Panc1 (cell line): ENCODE results near the gene SRPRA. TPM values are rescaled to one million over a fixed set of nuclear protein-coding genes. Genes with fewer than 3 reads are reported as not detected.

ENCODE experiments used
- ATAC-seq: fragments of 200-7000 bp; cut with Tn5 transposase; 2 replicates; pipeline ENCODE4 v1.9.1; 2020; ENCODE audit warnings: mild to moderate bottlenecking, moderate library complexity
- Bru-seq: library from RNA; stranded (reverse); fragments of 400-500 nt; gene quantifications from one replicate; lab custom pipeline; 2021; lab: Mats Ljungman, UMichigan
- BruChase-seq, 2 experiments: library from RNA; stranded (reverse); fragments of 400-500 nt; gene quantifications; one replicate each; lab custom pipeline; 2021; lab: Mats Ljungman, UMichigan
- BruUV-seq: library from RNA; stranded (reverse); fragments of 400-500 nt; replicated peaks from 2 replicates; lab custom pipeline; 2021; lab: Mats Ljungman, UMichigan
- CTCF ChIA-PET: fragments of 300-600 bp; sonication (Branson Sonifier 250); formaldehyde crosslinking; loops from one replicate; lab custom pipeline; 2022; ENCODE audit warnings: antibody characterized with exemption; lab: Charles Lee
- POLR2A ChIA-PET: fragments of 300-600 bp; sonication (Branson Sonifier 250); formaldehyde crosslinking; loops from one replicate; lab custom pipeline; 2022; ENCODE audit warnings: antibody characterized with exemption; lab: Charles Lee
- DNase-seq: peaks from one replicate; pipeline ENCODE4 v3.0.0-alpha.2; 2010; ENCODE audit warnings: low read depth, low spot score
- H3K27ac ChIP-seq: 2 replicates; pipeline ENCODE4 v1.5.1; 2011; ENCODE audit warnings: mild to moderate bottlenecking, low read length, inconsistent platforms
- H3K27me3 ChIP-seq: fragments of 200-500 bp; sonication (Bioruptor generic); 2 replicates; pipeline ENCODE4 v1.6.0; 2014; ENCODE audit warnings: low read length, inconsistent platforms; ENCODE audit not compliant: control insufficient read depth, insufficient read depth
- H3K36me3 ChIP-seq: fragments of 200-500 bp; sonication (Bioruptor generic); 2 replicates; pipeline ENCODE4 v1.5.1; 2014; ENCODE audit warnings: inconsistent platforms, mild to moderate bottlenecking, low read length, moderate library complexity; ENCODE audit not compliant: control insufficient read depth, insufficient read depth
- H3K4me1 ChIP-seq: 2 replicates; pipeline ENCODE4 v1.5.1; 2011; ENCODE audit warnings: inconsistent platforms, mild to moderate bottlenecking, low read length, moderate library complexity; ENCODE audit not compliant: control insufficient read depth, insufficient read depth
- H3K4me3 ChIP-seq, 2 experiments: 2 replicates each; pipeline ENCODE4 v1.5.1; 2011 to 2012; ENCODE audit warnings: low read depth in 2 of 2, low read length in 2 of 2, mild to moderate bottlenecking in 2 of 2, inconsistent platforms in 1 of 2, moderate library complexity in 1 of 2
- H3K9me3 ChIP-seq: fragments of 200-500 bp; sonication (Bioruptor generic); 2 replicates; pipeline ENCODE4 v1.5.1; 2014; ENCODE audit warnings: low read depth, mild to moderate bottlenecking, inconsistent platforms, low read length, moderate library complexity; ENCODE audit not compliant: control insufficient read depth, insufficient read depth
- CTCF ChIP-seq: fragments of 450-650 bp; IDR thresholded peaks from 2 replicates; pipeline ENCODE4 v1.5.1; 2017; ENCODE audit warnings: mild to moderate bottlenecking
- POLR2AphosphoS5 ChIP-seq: IDR thresholded peaks from 2 replicates; pipeline ENCODE4 v1.6.1; 2012; ENCODE audit warnings: mild to moderate bottlenecking, low read depth, low read length, moderate library complexity
- REST ChIP-seq, 2 experiments: IDR thresholded peaks; 2 replicates each; pipeline ENCODE4 v1.6.1; 2011 to 2012; ENCODE audit warnings: low read depth in 2 of 2, control low read depth in 1 of 2, low read length in 1 of 2, mild to moderate bottlenecking in 1 of 2, moderate library complexity in 1 of 2; ENCODE audit not compliant: insufficient read depth in 1 of 2
- SIN3A ChIP-seq: IDR thresholded peaks from 2 replicates; pipeline ENCODE4 v1.6.1; 2012; ENCODE audit warnings: low read depth, mild to moderate bottlenecking, low read length, moderate library complexity, borderline replicate concordance; ENCODE audit not compliant: insufficient read depth
- TCF7L2 ChIP-seq: IDR thresholded peaks from 2 replicates; pipeline ENCODE4 v1.6.1; 2011; ENCODE audit warnings: mild to moderate bottlenecking, low read depth, low read length, inconsistent platforms
- in situ Hi-C: cut with HindIII; loops from 2 replicates; pipeline ENCODE4 v1.10.0; 2016; ENCODE audit warnings: low sequenced_read_pairs, low pct_unique_long_range_greater_than_20kb
- intact Hi-C: fragments of 100-400 bp; cut with micrococcal nuclease; formaldehyde crosslinking; loops from one replicate; pipeline ENCODE4 v1.10.0; 2022; ENCODE audit not compliant: unreplicated experiment
- long read RNA-seq: library from polyadenylated mRNA; unstranded; transcript quantifications from one replicate; pipeline ENCODE4 v2.0.0, GENCODE V29; 2021; ENCODE audit not compliant: unreplicated experiment
- polyA plus RNA-seq: library from polyadenylated mRNA; unstranded; fragments of >200 nt; gene quantifications from one replicate; pipeline ENCODE4 v1.2.1, GENCODE V29; 2012; ENCODE audit warnings: missing spikeins; ENCODE audit not compliant: insufficient read length
- total RNA-seq: library from RNA; stranded (reverse); gene quantifications from one replicate; pipeline ENCODE4 v1.2.1, GENCODE V29; 2021; ENCODE audit not compliant: unreplicated experiment

SRPRA gene
- 149 TPM for total RNA-seq
- 135 TPM for polyA plus RNA-seq
- Bru-seq, nascent RNA: percentile 96 among the genes with signal in this experiment
- percentile 99 among the genes with signal in this experiment for BruChase-seq, experiment 1, labeled RNA remaining after a 2-hour chase
- BruChase-seq, experiment 2, labeled RNA remaining after a 6-hour chase: percentile 99 among the genes with signal in this experiment
- long read RNA-seq, transcript SRPRA-201 (14 exons, 3,069 nt): major isoform, 157 of 207 reads
- long read RNA-seq, partial matches to known transcripts: 27 of 207 reads
- long read RNA-seq, other reads (novel, unspliced or antisense): 23 of 207 reads

- H3K4me1 ChIP-seq: peaks cover 8% of the 10 kb centered on the region
- no peaks in the 10 kb centered on the region for H3K9me3 ChIP-seq
- TSS peak; percentile 87 for BruUV-seq
- no peaks in the 10 kb centered on the region for H3K27me3 ChIP-seq
- H3K36me3 ChIP-seq: peaks cover 31% of the 10 kb centered on the region
- in situ Hi-C loops (no loop called here), intact Hi-C loops (no loop called here)
- peak within 1 kb of the TSS; percentile 91 to 95 for H3K4me3 ChIP-seq
- DNase-seq: peak; percentile 92
- CTCF ChIA-PET: interaction anchor here (0.6 kb wide), 1 partner anchor 854 kb away, joined by 4 read pairs; no protein-coding TSS in a partner anchor
- TF ChIP-seq CTCF: no peak
- 0 out of 2 replicates have a peak, but pooled peaks have one; percentile 39 for TF ChIP-seq TCF7L2
- TF ChIP-seq SIN3A: peak; percentile 45; the same call in 1 of the 2 replicates
- TF ChIP-seq REST (IDR thresholded peaks at IDR 0.05; ENCODE audit: insufficient read depth in 1 of 2, low read depth in 2 of 2, low read length in 1 of 2): peak in 1 of 2 experiments; percentile 44; a peak in 1 of 4 replicates
- peak; percentile 95 for TF ChIP-seq POLR2AphosphoS5
- peak; percentile 99 for ATAC-seq
- POLR2A ChIA-PET: interaction anchor here (0.6 kb wide), 2 partner anchors 55 to 263 kb away, joined by 3 to 4 read pairs; no protein-coding TSS in a partner anchor
- H3K27ac ChIP-seq: peak within 1 kb of the TSS; percentile 97
Measured at GRCh38 chr11:126268708-126269579, at the start of gene SRPRA, which contains the start of gene FOXRED1. Gene SRPRA, minus strand, starts transcription at chr11:126268895. Its CDS starts 91 bp downstream, at chr11:126268804. Gene FOXRED1, plus strand, starts transcription at chr11:126269154. Its CDS starts 53 bp downstream, at chr11:126269207.

- H3K36me3 ChIP-seq: no peaks in the 10 kb centered on the region
- no peak overlapping the region for H3K27ac ChIP-seq
- no peaks in the 10 kb centered on the region for H3K27me3 ChIP-seq
- no peak overlapping the region for H3K4me3 ChIP-seq
- H3K4me1 ChIP-seq: no peaks in the 10 kb centered on the region
- no peak for TF ChIP-seq CTCF
- no peak for TF ChIP-seq SIN3A
- no peak for TF ChIP-seq REST (IDR thresholded peaks at IDR 0.05; ENCODE audit: insufficient read depth in 1 of 2, low read depth in 2 of 2, low read length in 1 of 2)
- TF ChIP-seq TCF7L2: no peak
- no peak for TF ChIP-seq POLR2AphosphoS5
- in situ Hi-C loops: no loop called here
- H3K9me3 ChIP-seq: no peaks in the 10 kb centered on the region
- ChIA-PET CTCF (no interaction called here), POLR2A (no interaction called here)
- DNase-seq (no peak), ATAC-seq (peak; percentile 49; the same call in 1 of the 2 replicates)
- intact Hi-C loops: loop anchor here (10.0 kb wide), 1 partner anchor 107 kb away; no protein-coding TSS in a partner anchor
- BruUV-seq: no TSS peak
Measured at GRCh38 chr11:126317756-126318573, 49.3 kb upstream of the SRPRA start.
